Posterior cingulate gyrus (tissue), 11 donors: ENCODE data around the gene CAST.

Experiments
- DNase-seq, 10 donors: peaks; one replicate each; pipeline versions ENCODE4 v3.0.0 to v3.0.0-alpha.2; 2020 to 2021; ENCODE audit warnings: mixed read lengths in 3 of 10
- intact Hi-C: fragments of 100-400 bp; cut with DNase I; formaldehyde crosslinking; loops from one replicate; pipeline ENCODE4 v1.15.1; 2023

Gene CAST

DNA sequence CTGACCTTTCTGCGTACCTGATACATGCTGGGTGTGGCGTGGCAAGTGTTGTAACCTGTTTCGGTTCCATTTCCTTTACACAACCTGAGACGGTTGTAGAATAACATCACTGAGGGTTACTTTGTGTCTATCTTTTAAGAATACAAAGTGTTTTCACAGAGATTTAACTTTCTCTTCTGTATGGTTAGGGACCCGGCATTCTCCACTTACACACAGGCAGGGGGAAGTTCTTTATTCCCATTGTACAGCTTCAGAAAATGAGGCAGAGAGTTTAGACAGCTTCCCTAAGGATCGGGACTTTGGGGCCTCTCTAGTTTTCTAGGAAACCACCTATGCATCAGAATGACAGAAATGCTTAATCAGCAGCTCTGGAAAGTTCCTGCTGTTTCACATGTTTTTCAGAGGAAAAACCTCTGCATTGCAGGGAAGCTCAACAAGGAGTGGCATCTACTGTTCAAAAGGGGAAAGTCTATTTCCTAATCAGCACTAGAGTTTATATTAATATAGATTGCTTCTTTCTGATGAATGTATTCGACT lies 41.3 kb downstream of the CAST start:
- no peak for DNase-seq
- intact Hi-C loops = loop anchor here (5.0 to 10.0 kb wide), 2 partner anchors 41 to 359 kb away; partner anchors contain the start of gene CAST

- intact Hi-C loops = loop anchor here (5.0 to 10.0 kb wide), 2 partner anchors 42 to 359 kb away; partner anchors contain the start of gene CAST
Measured at GRCh38 chr5:96703995-96704394, 41.8 kb downstream of the CAST start.

DNA sequence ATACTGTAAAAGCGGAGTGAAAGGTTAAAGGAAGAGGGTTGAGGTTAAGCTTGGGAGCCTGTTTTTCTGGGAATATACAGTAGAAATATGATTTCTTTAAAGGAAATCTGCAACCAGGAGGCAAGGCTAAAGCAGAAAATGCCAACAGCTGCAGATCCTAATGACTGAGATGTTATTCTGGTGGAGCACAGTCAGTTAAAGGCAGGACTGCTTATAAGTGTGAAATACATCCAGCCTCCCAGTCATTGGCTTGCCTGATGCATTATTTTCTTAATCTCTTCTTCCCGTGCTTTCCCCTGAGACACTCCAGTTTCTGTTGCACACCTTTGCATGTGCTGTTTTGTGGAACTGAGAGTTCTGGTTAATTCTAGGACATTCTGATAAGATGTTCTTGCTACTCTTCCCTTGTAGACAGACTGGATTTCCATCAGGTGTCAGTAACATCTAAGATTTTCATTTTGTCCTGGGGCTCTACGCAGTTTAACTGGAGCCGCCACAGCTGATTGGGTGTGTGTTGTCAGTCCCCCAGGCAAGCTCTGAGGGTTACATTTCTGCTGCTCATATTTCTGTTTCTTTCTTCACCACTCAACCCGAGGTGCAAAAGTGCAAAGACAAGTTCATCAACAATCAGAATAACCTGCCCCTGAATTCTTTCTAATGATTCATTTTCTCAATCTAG lies 44.4 kb downstream of the CAST start:
- intact Hi-C loops = loop anchor here (10.0 kb wide), 1 partner anchor 362 kb away; no protein-coding TSS in a partner anchor

More at GRCh38 chr5:96703995-96704394, 41.8 kb downstream of the CAST start:
- DNase-seq = no peak

DNA sequence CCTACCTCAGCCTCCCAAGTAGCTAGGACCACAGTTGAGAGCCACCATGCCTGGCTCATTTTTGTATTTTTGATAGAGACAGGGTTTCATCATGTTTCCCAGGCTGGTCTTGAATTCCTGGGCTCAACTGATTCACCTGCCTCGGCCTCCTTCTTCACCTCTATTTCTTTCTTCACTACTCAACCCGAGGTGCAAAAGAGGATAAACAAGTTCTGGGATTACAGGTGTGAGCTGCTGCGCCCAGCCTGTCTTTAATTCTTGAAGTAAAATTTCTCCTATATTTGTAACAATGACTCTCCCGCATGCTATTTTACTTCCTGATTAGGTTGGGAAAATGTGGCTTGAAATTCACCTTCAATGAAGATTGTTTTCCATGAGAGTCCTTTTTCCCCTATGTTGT lies 46.4 kb downstream of the CAST start:
- no peak for DNase-seq
- intact Hi-C loops = loop anchor here (10.0 kb wide), 1 partner anchor 364 kb away; no protein-coding TSS in a partner anchor

More for the DNA sequence above, 44.4 kb downstream of the CAST start:
- no peak for DNase-seq

DNA sequence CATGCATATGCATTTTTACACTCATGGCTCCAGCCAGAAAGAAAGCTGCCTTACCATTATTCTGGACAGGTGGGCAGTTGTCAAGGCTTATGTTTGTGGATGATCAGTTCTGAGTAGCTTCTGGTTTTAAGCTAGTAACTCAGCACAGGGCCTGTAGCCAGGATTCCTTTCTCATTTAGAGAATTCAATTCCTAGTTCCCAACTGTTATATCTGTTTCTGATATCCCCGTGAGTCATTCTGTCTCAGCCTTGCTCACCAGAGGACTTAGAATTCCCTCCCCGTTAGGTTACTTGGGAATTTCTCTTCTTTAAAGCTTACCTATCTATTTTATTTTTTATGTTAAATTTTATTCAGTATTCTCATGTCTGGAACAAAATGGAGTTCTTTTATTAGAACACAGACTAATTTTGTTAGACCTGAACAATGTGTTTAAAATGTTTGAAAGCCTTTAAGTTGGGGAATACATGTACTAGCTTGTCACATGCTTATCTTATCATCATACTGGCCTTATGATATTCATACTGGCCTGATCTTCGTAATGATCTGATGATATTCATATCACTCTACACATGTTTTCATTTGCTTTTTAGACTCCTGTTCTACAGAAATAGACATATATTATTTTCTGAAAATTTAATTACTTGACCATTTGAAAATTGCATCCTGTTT lies 47.1 kb downstream of the CAST start:
- intact Hi-C loops = loop anchor here (10.0 kb wide), 1 partner anchor 364 kb away; no protein-coding TSS in a partner anchor
- DNase-seq = no peak

DNA sequence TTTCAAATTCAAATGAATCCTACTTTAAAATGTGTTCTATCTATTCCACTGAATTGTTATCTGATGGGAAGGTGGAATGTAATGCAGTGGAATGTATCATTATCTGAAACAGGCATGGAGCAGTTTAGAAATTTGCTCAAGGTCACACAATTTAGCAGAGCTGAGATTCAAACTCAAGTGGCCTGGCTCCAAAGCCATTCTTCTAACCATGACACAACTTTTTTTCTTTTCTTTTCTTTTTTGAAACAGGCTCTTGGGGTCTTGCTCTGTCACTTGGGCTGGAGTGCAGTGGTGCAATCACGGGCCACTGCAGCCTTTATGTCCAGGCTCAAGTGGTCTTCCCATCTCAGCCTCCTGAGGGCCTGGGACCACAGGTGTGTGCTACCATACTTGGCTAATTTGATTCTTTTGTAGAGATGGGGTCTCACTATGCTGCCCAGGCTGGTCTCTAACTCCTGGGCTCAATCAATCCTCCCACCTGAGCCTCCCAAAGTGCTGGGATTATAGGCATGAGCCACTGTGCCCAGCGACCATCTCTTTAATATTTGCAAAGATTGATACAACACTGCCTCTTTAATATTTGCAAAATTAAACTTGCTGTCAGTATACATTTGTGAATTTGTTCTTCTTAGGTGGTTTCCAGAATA lies 50.0 kb downstream of the CAST start:
- intact Hi-C loops = no loop called here

GRCh38 chr5:96714450-96714849 lies 52.3 kb downstream of the CAST start:
- intact Hi-C loops = no loop called here
- no peak for DNase-seq

More for the DNA sequence above, 50.0 kb downstream of the CAST start:
- no peak for DNase-seq

DNA sequence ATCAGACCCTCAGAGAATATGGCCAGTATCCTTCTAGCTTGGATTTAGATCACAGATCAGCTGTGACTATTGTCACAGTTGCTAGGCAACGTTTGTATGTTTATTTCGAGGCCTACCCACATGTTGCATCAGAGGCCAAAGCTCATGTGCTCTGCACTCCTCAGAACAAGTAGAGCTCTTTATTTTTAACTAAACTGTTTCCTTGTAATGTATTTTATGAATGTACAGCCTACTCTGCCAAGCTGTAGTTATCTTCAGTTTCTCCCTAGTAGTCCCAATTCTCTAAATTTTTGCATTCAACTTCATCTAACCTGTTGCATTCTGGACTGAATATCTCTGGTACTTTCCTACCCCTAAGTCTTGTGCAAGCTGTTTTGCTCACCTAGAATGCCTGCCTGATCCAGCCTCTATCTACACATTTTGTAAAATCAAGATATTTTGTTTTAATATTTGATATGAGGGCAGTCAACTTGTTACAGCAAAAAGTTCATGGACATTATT lies 52.8 kb downstream of the CAST start:
- DNase-seq = no peak
- intact Hi-C loops = no loop called here

DNA sequence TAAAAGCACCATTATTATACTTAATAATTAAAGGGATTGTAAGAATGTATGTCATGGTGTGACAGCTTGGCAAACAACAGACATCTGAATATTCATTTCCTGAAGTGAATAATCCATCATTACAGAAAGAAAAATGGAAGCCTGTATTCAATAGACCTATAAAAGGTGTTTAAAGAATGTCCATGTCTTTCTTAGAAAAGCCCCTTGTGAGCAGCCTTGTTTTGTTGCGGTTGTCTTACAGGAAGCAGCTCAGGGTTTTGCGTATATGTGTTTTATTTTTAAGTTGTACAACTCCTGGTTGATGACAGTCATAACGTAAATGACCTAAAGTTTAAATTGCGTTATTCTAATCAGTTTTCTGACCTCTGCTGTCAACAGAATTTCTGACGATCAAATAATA lies 53.8 kb downstream of the CAST start:
- DNase-seq = no peak
- intact Hi-C loops = no loop called here

GRCh38 chr5:96716716-96717115 lies 54.5 kb downstream of the CAST start:
- intact Hi-C loops = no loop called here
- no peak for DNase-seq

- intact Hi-C loops = no loop called here
- DNase-seq = no peak
Measured at GRCh38 chr5:96717874-96718273, 55.7 kb downstream of the CAST start.

DNA sequence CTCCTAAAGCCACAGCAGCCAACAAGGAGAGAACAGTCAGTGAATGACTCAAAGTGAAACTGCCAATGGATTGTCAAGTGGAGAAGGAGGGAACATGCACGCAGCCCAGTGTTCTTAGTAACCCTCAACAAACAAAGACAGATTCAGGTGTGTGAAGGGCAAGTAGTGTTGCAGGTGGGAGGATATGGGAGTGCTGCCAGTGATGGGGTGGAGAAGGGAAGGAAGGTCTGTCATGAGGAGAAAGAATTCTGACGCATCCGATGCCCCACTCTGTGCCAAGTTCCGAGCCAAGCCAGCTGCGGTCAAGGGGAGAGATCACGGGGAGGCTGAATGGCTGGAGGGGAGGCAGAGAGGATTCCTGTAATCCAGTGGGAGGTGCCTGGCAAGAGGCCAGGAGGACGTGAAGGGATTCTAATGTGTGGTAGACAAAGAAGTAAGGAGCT lies 56.5 kb downstream of the CAST start:
- intact Hi-C loops = no loop called here
- no peak for DNase-seq

GRCh38 chr5:96720408-96720807 lies 58.2 kb downstream of the CAST start:
- no peak for DNase-seq
- intact Hi-C loops = no loop called here

- intact Hi-C loops = no loop called here
- no peak for DNase-seq
Measured at GRCh38 chr5:96721351-96721977, 59.3 kb downstream of the CAST start.

GRCh38 chr5:96725257-96725656 lies 63.1 kb downstream of the CAST start:
- intact Hi-C loops = no loop called here
- DNase-seq = no peak

DNA sequence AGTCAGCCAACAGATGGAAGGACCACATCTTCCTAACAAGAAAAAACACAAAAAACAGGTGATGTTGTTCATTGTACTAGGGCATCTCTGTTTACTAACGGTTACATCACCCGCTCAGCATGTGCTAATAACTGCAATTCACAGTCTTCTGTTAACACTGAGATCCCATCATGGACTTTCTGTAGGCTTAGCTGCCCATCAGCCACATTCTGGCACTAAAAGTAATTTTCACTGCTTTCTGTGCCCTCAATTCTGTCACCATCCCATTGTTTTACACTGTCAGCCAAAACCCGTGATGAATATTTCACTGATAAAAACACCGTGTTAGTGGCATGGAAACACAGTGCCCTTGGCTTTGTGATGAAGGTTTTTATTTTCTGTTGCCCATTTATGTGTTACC lies 64.6 kb downstream of the CAST start:
- DNase-seq = no peak
- intact Hi-C loops = no loop called here

DNA sequence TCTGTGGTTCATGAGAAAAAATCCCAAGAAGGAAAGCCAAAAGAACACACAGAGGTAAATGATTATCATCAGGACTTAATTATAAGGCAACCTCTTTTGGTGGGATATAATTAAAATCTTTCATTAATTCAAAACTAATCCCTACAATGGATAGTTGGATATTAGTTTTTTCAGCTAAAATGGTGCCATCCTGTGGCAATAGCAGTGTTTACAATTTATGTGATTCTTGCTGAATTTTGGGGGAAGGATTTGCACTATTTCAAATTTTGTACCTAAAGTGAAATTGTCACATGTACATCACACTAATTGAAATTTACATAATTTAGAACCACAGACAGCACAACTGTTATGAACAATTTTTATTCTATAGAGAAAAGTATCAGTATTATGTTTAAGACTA lies 67.0 kb downstream of the CAST start:
- intact Hi-C loops = loop anchor here (1.0 kb wide), 1 partner anchor 115 kb away; no protein-coding TSS in a partner anchor
- no peak for DNase-seq

- no peak for DNase-seq
Measured at GRCh38 chr5:96730586-96730985, 68.4 kb downstream of the CAST start.

GRCh38 chr5:96733771-96734500 lies 71.8 kb downstream of the CAST start:
- DNase-seq = no peak
- intact Hi-C loops = no loop called here

More at GRCh38 chr5:96730586-96730985, 68.4 kb downstream of the CAST start:
- intact Hi-C loops = no loop called here
